Cerebellar cortex (tissue), 1 donor: ENCODE measurements around the gene GALNT7.

Experiments
- DNase-seq: peaks from one replicate; pipeline ENCODE4 v3.0.0-alpha.2; 2015; ENCODE audit warnings: low spot score

Gene GALNT7

DNA sequence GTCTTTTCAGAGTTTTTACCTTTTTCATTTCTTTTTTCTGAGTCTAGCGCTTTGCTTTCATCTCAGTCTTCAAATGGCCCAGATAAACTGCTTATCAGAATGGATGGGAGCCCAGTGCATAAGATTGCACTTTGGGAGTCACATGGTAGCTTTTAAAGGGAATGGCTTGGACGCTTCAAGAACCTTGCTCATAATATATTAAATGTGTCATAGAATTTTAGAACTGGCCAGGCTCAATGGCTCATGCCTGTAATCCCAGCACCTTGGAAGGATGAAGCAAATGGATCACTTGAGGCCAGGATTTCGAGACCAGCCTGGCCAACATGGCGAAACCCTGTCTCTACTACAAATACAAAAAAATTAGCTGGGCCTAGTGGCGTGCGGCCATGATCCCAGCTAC lies 97.1 kb downstream of the GALNT7 start:
- no peak for DNase-seq

DNA sequence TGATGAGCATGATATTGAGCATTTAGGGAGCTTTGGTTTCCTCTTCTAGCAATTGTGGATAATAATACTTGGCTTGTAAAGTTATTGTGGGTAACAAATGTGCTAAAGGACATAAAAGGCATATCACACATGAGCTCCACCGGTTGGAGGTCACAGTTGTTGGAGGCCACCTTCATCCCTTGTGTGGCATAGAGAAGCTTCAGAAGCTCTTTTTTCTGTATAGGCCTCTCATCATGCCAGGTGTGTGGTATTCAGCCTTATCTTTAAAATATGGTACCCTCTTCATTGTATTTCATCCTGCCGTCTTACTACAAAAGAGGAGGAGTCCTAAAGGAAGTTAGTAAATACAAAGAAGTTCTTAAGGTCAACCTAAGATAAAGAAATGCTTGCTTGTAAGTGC lies 99.1 kb downstream of the GALNT7 start:
- DNase-seq, result no peak

- DNase-seq, result no peak
These were observed 100.7 kb downstream of the GALNT7 start for GRCh38 chr4:173269280-173269679.

DNA sequence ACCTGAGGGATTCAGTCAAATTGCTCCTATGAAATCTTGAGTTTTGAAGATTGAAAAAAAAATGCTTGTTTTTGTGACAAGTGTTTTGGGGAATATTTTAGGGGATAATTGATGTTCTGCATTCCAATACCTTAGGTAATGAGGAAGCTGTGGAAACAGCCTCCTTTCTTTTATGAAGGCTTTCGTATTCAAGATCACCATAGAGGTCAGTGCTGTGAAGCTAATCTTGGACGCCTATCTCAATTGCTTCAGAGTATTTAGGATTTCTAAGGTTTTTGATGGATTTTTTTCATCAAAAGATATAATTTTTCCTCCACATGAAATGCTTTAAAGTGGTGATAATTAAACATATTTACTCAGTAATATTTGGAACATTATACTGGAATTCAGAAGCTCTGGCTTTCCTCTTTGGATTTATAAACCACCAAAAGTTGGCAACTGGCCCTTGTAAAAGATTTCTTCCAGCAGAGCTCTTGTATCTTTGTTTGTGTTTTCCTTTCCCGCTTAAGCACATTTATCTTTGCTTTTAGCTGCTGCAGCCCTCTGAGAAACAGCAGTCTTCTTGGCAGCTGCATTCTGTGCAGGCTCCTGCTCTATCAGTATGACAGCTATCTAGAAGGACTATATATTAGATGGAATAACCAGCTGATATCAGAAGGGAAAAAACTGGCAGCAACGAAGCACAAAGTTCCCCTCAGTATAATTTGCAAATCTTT lies 101.9 kb downstream of the GALNT7 start:
- peak; percentile 66 for DNase-seq

DNA sequence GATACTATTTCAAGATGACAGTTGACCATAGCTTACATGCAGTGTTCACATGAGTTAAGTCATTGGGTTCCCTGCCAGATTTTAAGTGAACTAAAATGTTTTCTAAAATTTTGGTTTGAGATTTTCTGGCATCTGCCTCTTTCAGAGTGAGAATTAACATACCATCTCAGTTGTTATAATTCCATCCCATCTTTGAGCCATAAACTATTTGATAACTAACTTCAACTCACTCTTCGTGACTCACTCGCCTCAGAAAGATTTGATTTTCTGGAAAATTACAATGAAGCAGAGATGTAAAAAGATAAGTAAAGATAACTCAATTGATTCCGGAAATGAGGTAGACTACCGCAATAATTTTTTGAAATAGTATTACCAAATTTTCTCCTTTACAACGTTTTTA lies 103.7 kb downstream of the GALNT7 start:
- no peak for DNase-seq

DNA sequence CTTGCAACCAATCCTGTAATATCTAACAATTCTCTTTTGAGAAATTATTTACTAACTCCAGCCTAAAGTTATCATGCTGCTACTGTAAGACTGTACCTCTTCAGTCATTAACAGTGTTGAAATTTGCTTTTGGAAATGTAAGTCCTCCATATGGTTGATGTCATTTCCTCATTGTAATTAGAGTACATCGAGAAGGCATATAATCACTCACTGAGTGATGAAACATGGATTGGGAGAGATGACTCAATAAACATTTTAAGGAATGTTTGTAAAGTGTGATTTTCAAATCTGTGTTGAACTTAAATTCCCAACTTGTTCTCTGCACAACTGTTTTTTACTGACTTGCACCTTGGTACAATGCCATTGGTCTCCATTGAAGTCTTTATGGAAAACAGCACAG lies 104.4 kb downstream of the GALNT7 start:
- DNase-seq, result no peak

DNA sequence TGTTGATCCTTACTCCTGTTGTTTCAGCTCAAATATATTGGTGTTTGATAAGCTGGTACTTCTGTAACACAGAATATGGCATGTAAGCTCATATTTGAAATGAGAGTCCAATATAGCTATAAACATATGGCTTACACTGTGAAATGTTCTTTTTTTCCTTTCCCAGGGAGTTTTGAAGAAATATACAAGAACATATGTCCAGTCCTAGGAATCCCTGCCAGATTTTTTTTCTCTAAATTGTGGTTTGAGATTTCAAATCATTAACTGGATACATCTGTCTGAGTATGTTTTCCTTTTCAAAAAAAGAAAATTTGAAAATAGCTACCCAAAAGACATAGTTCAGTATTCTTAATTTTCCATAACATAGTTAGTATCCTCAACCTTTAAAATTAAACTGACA lies 105.3 kb downstream of the GALNT7 start:
- no peak for DNase-seq

- DNase-seq, result peak; percentile 62
These were observed 106.1 kb downstream of the GALNT7 start for GRCh38 chr4:173274744-173275143.

DNA sequence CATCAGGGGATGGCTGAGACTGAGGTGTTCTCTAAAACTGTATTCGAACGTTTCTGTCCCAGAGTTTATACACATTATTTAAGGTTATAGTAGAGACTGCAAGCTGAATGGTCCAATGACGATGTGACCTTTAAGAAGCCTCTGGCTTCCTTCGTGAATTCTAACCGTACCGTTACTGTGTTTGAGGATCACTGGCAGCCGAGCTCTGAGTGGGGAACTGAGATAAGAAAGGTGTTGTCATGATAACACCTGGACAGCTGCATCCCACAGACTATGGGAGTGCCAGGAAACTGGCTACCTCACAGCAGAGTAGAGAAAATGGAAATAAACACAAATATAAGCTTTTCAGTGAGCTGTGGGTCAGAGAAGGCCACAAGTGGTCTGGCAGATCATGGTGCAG lies 106.5 kb downstream of the GALNT7 start:
- no peak for DNase-seq

DNA sequence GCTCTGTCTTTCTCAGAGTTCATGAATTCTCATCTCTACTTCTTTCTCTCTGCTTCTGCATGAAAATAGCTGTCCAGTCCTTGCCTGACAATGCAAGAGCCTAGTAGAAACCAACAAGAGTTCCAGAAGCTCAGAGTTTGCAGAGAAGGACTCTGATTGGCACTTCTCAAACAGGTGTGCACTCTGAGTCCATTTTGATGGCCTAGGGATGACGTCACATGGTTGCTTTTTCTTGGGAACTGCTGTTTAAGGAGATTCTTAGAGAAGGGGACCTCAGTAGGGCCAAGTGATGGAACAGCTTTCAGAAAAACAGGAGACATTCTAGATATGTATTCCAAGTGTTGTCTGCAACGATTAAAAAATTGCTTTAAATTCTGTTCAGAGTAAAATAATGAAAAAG lies 108.7 kb downstream of the GALNT7 start:
- no peak for DNase-seq

GRCh38 chr4:173280998-173281397 lies 112.4 kb downstream of the GALNT7 start:
- DNase-seq, result no peak

DNA sequence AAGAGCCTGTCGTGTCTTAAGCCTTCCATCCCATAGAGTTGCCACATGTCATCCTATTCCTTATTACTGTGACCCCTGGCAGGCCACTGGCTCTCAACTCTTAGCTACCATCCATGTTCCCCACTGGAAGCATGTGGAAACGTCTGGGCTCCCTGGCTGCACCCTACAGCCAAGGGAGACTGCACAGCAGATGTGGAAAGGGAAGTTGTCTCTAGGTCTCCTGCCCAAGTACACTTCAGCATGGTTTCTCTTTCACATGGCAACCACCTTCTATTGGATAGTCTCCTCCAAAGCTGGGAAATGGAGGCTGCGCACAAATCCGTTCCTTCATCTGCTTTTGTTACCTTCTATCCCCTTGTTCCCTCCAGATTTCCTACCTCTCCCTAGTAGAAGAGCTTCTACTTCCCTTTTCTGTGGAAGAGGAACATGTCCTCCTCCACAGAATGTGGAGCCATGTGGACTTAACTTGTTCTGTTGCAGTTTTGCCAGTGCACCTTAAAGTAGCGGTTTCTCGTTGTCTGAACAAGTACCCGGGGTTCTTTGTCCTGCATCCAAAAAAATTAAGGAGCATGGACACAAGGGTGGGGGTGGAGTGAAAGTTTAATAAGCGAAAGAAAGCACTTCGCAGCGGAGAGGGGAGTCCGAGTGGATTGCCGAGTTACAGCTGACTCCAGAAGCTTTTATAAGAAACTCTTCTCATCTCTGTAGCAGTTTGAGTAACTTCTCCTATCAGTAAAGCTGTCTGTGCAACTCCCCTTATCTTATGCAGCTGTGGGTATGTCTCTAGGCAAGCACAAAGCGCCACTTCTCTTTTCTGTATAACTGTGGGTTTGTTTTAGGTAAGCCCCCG lies 113.0 kb downstream of the GALNT7 start:
- no peak for DNase-seq

DNA sequence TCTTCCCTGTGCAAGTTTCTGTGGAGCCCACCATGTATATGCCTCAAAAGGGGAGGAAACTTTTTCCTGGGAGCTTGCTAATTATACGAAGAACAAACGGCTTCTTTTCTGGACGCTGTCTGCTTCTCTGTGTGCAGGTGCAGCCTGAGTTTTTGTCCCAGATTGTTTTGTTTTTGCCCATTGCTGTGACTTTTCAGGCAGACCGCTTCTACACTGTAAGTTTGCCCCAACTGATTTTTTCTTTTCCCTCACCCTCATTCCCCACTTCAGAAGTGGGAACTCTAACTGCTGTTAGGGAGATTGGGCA lies 113.6 kb downstream of the GALNT7 start:
- no peak for DNase-seq

GRCh38 chr4:173282626-173283025 lies 114.0 kb downstream of the GALNT7 start:
- DNase-seq, result no peak

DNA sequence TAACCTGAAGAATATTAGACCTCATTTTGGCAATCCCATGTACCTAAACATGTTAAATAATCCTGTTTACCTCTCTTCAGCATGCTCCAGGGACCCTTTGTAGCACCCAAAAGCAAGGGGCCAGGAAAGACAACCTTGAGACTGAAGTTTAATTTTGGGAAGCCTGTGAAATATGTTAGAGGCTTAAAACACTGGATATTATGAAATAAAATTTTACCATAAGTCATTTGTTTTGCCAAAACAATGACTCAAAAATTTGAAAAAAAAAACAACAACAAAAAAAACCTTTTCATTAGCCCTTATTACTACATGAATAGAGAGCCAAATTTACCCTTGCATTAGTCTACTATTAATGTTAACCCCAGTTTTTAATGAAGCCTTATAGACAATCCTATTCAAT lies 115.9 kb downstream of the GALNT7 start:
- no peak for DNase-seq

GRCh38 chr4:173287486-173287885 lies 118.9 kb downstream of the GALNT7 start:
- DNase-seq, result no peak

GRCh38 chr4:173288296-173288695 lies 119.7 kb downstream of the GALNT7 start:
- peak; percentile 34 for DNase-seq

GRCh38 chr4:173288698-173289352 lies 120.2 kb downstream of the GALNT7 start:
- no peak for DNase-seq

- DNase-seq, result no peak
These were observed 120.7 kb downstream of the GALNT7 start for GRCh38 chr4:173289353-173289727.

- DNase-seq, result no peak
These were observed 123.3 kb downstream of the GALNT7 start for GRCh38 chr4:173291899-173292298.

GRCh38 chr4:173293663-173294062 lies 125.1 kb downstream of the GALNT7 start:
- DNase-seq, result peak; percentile 54

- peak; percentile 54 for DNase-seq
These were observed 125.8 kb downstream of the GALNT7 start for GRCh38 chr4:173294444-173294843.

- peak; percentile 59 for DNase-seq
These were observed 133.0 kb downstream of the GALNT7 start for GRCh38 chr4:173301518-173302201.
